ENCODE results near the gene CST7.

Gene CST7

DNA sequence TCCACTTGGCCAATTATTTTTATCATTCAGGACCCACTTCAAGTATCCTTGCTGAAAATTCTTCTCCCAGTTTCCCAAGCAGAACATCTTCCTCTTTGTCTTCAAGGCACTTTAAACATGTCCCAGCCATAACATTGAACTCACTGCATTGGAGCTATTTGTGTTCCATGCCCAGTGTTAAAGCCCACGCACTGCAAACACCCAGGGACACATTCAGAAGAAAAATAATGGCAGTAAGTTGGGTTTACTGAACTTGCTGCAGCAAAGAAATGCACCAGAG is 45.1 kb downstream of the CST7 start:
- peak overlapping the region; percentile 85 for H3K27ac ChIP-seq

DNA sequence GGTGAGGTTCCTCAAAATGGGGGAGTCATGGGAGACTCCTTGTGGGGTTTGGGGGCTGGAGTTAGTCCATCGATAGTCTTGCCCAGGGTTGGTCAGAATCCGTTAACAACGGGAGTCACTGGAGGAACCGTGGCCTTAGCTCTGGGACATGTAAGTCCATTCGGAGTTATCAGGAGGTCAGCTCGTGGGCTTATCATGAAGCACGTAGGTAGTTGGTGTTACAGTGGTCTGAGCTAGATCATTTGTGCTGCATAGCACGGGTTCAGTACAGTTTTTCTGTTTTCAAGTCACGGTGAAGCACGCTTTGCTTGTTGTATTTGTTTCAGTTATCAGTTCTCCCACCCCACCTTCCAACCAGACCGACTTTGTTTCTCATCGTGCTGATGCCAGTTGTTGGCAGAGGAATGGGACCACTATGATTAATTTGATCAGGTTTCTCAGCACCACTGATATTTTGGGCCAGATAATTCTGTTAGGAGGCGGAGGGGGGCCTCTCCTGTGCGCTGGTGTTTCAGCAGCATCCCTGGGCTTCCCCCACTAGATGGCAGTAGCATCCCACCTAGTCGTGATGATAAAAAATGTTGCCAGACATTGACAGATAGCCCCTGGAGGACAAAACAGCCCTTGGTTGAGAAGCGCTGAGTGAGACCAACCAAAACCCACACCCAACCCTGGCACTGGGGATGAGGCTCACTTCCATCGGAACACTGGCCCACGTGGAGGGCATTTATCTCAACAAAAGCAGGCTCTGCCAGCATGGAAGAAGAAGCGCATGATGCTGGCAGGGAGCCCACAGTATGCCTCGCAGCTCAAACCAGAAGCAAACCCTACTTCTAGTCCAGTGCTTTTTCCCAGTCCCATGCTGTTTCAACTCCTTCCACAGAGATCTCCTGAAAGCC is 45.6 kb downstream of the CST7 start:
- peak overlapping the region; percentile 85 for H3K27ac ChIP-seq
- TF ChIP-seq, protein P1, sequence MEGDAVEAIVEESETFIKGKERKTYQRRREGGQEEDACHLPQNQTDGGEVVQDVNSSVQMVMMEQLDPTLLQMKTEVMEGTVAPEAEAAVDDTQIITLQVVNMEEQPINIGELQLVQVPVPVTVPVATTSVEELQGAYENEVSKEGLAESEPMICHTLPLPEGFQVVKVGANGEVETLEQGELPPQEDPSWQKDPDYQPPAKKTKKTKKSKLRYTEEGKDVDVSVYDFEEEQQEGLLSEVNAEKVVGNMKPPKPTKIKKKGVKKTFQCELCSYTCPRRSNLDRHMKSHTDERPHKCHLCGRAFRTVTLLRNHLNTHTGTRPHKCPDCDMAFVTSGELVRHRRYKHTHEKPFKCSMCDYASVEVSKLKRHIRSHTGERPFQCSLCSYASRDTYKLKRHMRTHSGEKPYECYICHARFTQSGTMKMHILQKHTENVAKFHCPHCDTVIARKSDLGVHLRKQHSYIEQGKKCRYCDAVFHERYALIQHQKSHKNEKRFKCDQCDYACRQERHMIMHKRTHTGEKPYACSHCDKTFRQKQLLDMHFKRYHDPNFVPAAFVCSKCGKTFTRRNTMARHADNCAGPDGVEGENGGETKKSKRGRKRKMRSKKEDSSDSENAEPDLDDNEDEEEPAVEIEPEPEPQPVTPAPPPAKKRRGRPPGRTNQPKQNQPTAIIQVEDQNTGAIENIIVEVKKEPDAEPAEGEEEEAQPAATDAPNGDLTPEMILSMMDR (conservative IDR thresholded peaks at IDR 0.05) = peak; percentile 98

More for the DNA sequence above, 45.1 kb downstream of the CST7 start:
- TF ChIP-seq, protein P1 (conservative IDR thresholded peaks at IDR 0.05) = no peak

DNA sequence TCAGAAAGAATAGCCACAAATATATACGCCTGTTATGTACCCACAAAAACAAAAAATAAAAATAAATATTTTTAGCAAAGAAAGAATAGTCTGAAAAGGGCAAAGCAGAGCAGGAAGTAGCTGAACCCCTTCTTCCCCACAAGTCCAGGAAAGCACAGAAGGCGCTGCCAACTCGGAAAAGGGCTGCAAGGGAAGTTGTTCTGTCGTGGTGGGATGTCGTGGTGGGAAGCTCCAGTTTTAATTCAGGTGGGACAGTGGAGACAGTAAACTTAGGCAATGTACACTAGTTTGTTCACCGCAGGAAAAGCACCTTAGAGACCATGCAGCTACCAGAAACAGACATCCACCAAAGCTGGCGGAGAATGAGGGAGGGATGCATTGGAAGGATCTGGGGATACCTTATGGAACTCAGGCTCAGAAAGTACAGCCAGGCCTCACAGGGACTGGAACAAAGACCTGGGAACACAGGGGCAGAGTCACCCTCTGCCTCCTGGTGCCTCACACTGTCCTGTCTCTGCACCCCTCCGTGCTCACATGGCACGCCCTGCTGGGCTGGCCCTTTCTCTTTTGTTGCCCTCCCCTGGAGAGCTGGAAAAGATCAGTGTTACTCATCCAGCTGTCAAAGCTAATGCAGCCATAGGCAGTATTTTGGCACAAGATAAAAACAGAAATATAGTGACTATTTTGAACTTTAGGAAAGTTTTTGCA is 46.8 kb downstream of the CST7 start:
- H3K27ac ChIP-seq = peak overlapping the region; percentile 85
- TF ChIP-seq, protein P1 (conservative IDR thresholded peaks at IDR 0.05) = no peak

DNA sequence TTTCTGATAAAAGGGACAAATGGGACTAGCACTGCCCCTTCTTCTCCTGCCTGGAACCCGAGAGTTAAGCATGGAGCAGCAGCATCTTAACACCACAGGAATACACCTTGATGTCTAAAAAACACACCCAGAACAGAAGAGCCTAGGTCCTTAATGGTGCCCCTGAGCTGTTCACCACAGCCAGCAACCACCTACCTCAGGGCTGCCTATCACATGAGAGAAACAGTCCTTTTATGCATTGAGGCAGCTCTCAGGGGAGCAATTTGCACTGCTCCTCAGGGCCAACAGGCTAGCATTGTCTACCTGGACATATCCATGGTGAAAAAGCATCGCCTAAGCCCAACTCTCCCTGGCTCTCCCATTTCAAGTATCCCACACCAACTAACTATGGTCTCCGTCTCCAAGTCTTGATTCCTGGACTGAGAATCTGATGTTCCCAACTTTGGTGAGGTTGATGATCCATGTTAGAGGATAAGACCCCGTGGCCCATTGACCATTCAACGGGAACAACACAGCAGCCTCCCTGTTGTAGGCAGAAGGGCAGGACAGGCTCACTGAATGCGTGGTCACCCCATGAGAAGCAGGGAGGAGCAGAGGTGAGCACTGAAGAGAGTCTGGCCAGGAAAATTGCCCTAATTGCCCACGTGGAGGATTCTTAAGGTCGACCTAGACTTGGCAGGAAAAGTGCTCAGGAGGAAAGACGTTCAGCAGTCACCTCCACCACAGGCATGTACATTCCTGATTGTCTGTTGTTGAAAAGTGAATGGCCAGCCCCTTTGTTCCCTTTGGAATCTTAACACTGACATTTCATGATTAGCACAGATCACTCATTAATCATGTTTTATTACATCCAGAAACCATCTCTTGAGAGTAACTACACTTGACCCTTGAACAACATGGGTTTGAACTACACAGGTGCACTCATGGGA is 47.6 kb downstream of the CST7 start:
- H3K27ac ChIP-seq = peak overlapping the region; percentile 85
- TF ChIP-seq, protein P1 (conservative IDR thresholded peaks at IDR 0.05) = no peak

DNA sequence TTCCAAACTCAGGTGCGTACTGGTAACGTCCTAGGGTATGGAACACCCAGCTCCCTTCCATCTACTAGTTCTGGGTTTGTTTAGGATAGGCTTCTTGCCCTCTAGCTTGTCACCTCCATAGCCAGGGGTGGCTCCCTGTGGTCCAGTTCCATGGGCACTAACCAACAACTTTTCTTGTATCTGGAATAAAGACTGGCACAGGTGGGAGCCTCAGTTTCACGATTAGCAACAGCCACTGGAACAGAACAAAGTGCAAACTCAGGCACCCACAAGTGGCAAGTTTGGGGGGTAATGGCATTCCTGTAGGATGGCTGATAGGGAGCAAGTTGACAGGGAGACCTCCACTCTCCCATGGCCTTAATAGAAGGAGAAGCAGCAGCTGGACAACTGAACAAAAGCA is 49.1 kb downstream of the CST7 start:
- H3K27ac ChIP-seq = no peak overlapping the region
- TF ChIP-seq, protein P1 (conservative IDR thresholded peaks at IDR 0.05) = no peak

DNA sequence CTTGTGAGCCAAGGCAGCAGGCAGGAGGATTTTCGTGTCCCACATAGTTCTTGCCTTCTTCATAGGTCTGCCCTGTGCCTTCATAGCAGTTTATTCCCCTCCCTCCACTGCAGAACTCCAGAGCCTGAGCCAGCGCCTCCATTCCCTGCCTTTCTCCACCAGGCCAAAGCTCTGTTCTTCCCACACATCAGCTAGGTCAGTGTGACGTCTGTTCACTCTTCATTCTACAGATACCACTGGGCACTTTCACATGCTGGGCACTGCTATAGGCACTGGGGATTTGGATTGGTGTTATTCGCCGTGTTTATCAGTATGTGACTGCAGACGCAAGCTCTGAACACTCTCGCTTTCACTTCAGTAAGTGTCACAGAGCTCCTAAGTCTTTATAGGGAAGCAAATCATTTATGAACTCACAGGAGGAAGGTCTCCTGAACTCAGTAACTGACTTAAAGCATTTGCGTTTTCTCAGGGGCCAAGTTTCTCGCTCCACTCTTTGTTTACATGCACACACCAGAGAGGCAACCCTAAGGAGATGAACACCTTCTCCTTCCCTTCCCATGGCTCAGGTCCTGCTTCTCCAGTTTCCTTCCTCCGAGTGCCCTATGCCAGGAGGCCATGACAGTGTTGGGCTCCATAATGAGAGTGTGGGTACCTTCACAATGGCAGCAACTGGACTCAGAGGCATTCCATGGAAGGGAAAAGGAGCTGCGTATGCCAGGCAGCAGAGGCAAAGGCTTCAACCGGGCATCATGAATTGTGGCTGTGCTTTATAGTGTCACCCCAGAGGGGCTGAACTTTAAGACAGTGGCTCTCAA is 49.8 kb downstream of the CST7 start:
- TF ChIP-seq, protein P1 (conservative IDR thresholded peaks at IDR 0.05) = no peak
- peak overlapping the region; percentile 84 for H3K27ac ChIP-seq
